Stimulated activated CD4-positive, alpha-beta T cell treated with anti-CD3 and anti-CD28 coated beads, Interleukin-15, amount 100 ng/mL, for 1 hour (primary cell): ENCODE data around the gene MORN5.
"Not testable (repeated sequence)": the region's sequence is repeated elsewhere in the genome, so short reads cannot be mapped to it uniquely, and the experiment has no call there.

Experiments
- DNase-seq, 2 donors: peaks; one replicate each; pipeline ENCODE4 v3.0.0-alpha.2; 2020; ENCODE audit warnings: low read depth in 1 of 2, low spot score in 1 of 2

MORN5 gene

GRCh38 chr9:122159026-122159924 lies at the start of gene MORN5, which contains the start of gene NDUFA8:
Gene MORN5 (plus strand): TSS chr9:122159908. CDS start chr9:122159973, 65 bp downstream.
Gene NDUFA8 (minus strand): TSS chr9:122159779. CDS start chr9:122159677, 102 bp downstream.
- DNase-seq: peak; percentile 90 to 93

- DNase-seq: no peak
Measured at GRCh38 chr9:122110100-122110833, 49.4 kb upstream of the MORN5 start.

- DNase-seq: no peak
Measured at GRCh38 chr9:122111413-122112085, 48.2 kb upstream of the MORN5 start.

GRCh38 chr9:122112238-122112637 lies 47.5 kb upstream of the MORN5 start:
- no peak for DNase-seq

GRCh38 chr9:122113574-122113973 lies 46.1 kb upstream of the MORN5 start:
- DNase-seq: no peak

GRCh38 chr9:122115176-122116035 lies 44.3 kb upstream of the MORN5 start:
- no peak for DNase-seq

- no peak for DNase-seq
Measured at GRCh38 chr9:122116040-122116439, 43.7 kb upstream of the MORN5 start.

- DNase-seq: no peak
Measured at GRCh38 chr9:122116448-122117173, 43.1 kb upstream of the MORN5 start.

GRCh38 chr9:122117241-122117640 lies 42.5 kb upstream of the MORN5 start:
- not testable (repeated sequence) for DNase-seq

GRCh38 chr9:122118343-122119165 lies 41.2 kb upstream of the MORN5 start:
- DNase-seq: no peak

GRCh38 chr9:122119166-122119521 lies 40.6 kb upstream of the MORN5 start:
- no peak for DNase-seq

GRCh38 chr9:122119721-122120120 lies 40.0 kb upstream of the MORN5 start:
- DNase-seq: no peak

- no peak for DNase-seq
Measured at GRCh38 chr9:122120316-122121071, 39.2 kb upstream of the MORN5 start.

- DNase-seq: no peak
Measured at GRCh38 chr9:122121391-122121790, 38.3 kb upstream of the MORN5 start.

- DNase-seq: no peak
Measured at GRCh38 chr9:122121931-122122330, 37.8 kb upstream of the MORN5 start.

GRCh38 chr9:122122468-122122867 lies 37.2 kb upstream of the MORN5 start:
- DNase-seq: no peak

- DNase-seq: peak; percentile 46 to 53
Measured at GRCh38 chr9:122122903-122123632, 36.6 kb upstream of the MORN5 start.

GRCh38 chr9:122124048-122124447 lies 35.7 kb upstream of the MORN5 start:
- DNase-seq: no peak
